Activated naive CD4-positive, alpha-beta T cell treated with anti-CD3 and anti-CD28 coated beads, Interleukin-2, amount 50 U/mL, for 24 hours (primary cell): ENCODE results near the gene LCE1B.

ENCODE experiments used
- H3K27ac Mint-ChIP-seq: one replicate; pipeline ENCODE4 v1.8.0; 2021; ENCODE audit warnings: mild to moderate bottlenecking, mixed read lengths
- H3K27me3 Mint-ChIP-seq: one replicate; pipeline ENCODE4 v1.8.0; 2021; ENCODE audit warnings: mixed read lengths
- H3K36me3 Mint-ChIP-seq: one replicate; pipeline ENCODE4 v1.8.0; 2021; ENCODE audit warnings: mixed read lengths
- H3K4me1 Mint-ChIP-seq: one replicate; pipeline ENCODE4 v1.8.0; 2021; ENCODE audit warnings: mixed read lengths
- H3K4me3 Mint-ChIP-seq: one replicate; pipeline ENCODE4 v1.8.0; 2021; ENCODE audit warnings: mild to moderate bottlenecking, mixed read lengths
- H3K9me3 Mint-ChIP-seq: one replicate; pipeline ENCODE4 v1.8.0; 2021; ENCODE audit warnings: mixed read lengths

Gene LCE1B

GRCh38 chr1:152827173-152827572 is 15.4 kb downstream of the LCE1B start, which contains the start of gene LCE1A:
Gene LCE1A, plus strand, starts transcription at chr1:152827473. Its CDS starts 0 bp downstream, at chr1:152827473.
- Mint-ChIP-seq H3K36me3 (no peaks in the 10 kb centered on the region), H3K27ac (no peak within 1 kb of the TSS), H3K4me1 (no peaks in the 10 kb centered on the region), H3K27me3 (peaks cover 19% of the 10 kb centered on the region), H3K4me3 (no peak within 1 kb of the TSS), H3K9me3 (peaks cover 12% of the 10 kb centered on the region)

GRCh38 chr1:152836870-152837269 is 25.1 kb downstream of the LCE1B start:
- Mint-ChIP-seq H3K4me1 (no peaks in the 10 kb centered on the region), H3K27me3 (peaks cover 5% of the 10 kb centered on the region), H3K27ac (no peak overlapping the region), H3K4me3 (no peak overlapping the region), H3K36me3 (no peaks in the 10 kb centered on the region), H3K9me3 (no peaks in the 10 kb centered on the region)

GRCh38 chr1:152842556-152842955 is 30.8 kb downstream of the LCE1B start, which contains the start of gene LCE6A:
Gene LCE6A, plus strand, starts transcription at chr1:152842856. Its CDS starts 665 bp downstream, at chr1:152843521.
- no peaks in the 10 kb centered on the region for H3K36me3 Mint-ChIP-seq
- no peak within 1 kb of the TSS for H3K4me3 Mint-ChIP-seq
- peaks cover 8% of the 10 kb centered on the region for H3K27me3 Mint-ChIP-seq
- no peaks in the 10 kb centered on the region for H3K4me1 Mint-ChIP-seq
- no peak within 1 kb of the TSS for H3K27ac Mint-ChIP-seq
- no peaks in the 10 kb centered on the region for H3K9me3 Mint-ChIP-seq

- Mint-ChIP-seq H3K27me3 (peaks cover 3% of the 10 kb centered on the region), H3K4me1 (no peaks in the 10 kb centered on the region), H3K27ac (no peak overlapping the region), H3K9me3 (no peaks in the 10 kb centered on the region), H3K36me3 (no peaks in the 10 kb centered on the region), H3K4me3 (no peak overlapping the region)
These were observed 43.9 kb downstream of the LCE1B start for GRCh38 chr1:152855661-152856060.

- Mint-ChIP-seq H3K27ac (no peak overlapping the region), H3K4me1 (no peaks in the 10 kb centered on the region), H3K9me3 (no peaks in the 10 kb centered on the region), H3K4me3 (no peak overlapping the region), H3K27me3 (peaks cover 4% of the 10 kb centered on the region), H3K36me3 (no peaks in the 10 kb centered on the region)
These were observed 46.3 kb downstream of the LCE1B start for GRCh38 chr1:152858062-152858461.

- no peaks in the 10 kb centered on the region for H3K4me1 Mint-ChIP-seq
- H3K4me3 Mint-ChIP-seq: no peak within 1 kb of the TSS
- H3K27ac Mint-ChIP-seq: no peak within 1 kb of the TSS
- no peaks in the 10 kb centered on the region for H3K36me3 Mint-ChIP-seq
- peaks cover 4% of the 10 kb centered on the region for H3K27me3 Mint-ChIP-seq
- no peaks in the 10 kb centered on the region for H3K9me3 Mint-ChIP-seq
These were observed 47.9 kb downstream of the LCE1B start, which contains the start of gene LCE7A for GRCh38 chr1:152859696-152860095. Gene LCE7A, plus strand, starts transcription at chr1:152859996. Its CDS starts 702 bp downstream, at chr1:152860698.

- Mint-ChIP-seq H3K27ac (no peak overlapping the region), H3K4me1 (no peaks in the 10 kb centered on the region), H3K9me3 (no peaks in the 10 kb centered on the region), H3K27me3 (peaks cover 4% of the 10 kb centered on the region), H3K4me3 (no peak overlapping the region), H3K36me3 (no peaks in the 10 kb centered on the region)
These were observed 48.4 kb downstream of the LCE1B start for GRCh38 chr1:152860129-152860528.

GRCh38 chr1:152861374-152861773 is 49.6 kb downstream of the LCE1B start:
- Mint-ChIP-seq H3K4me3 (no peak overlapping the region), H3K36me3 (no peaks in the 10 kb centered on the region), H3K27me3 (peaks cover 4% of the 10 kb centered on the region), H3K27ac (no peak overlapping the region), H3K4me1 (no peaks in the 10 kb centered on the region), H3K9me3 (no peaks in the 10 kb centered on the region)
